GM12873 (cell line): ENCODE measurements around the gene PCGF3.

Experiments
- CTCF ChIP-seq: IDR thresholded peaks from 2 replicates; pipeline ENCODE4 v1.5.1; 2012; ENCODE audit warnings: low read depth, mild to moderate bottlenecking, moderate library complexity, low read length, control low read depth; ENCODE audit not compliant: insufficient read depth; ENCODE audit errors: missing control alignments

Gene PCGF3

GRCh38 chr4:807792-808191, 102.2 kb downstream of the PCGF3 start:
- no peak for TF ChIP-seq CTCF

GRCh38 chr4:808860-809570, 103.4 kb downstream of the PCGF3 start:
- no peak for TF ChIP-seq CTCF

- TF ChIP-seq CTCF: peak; percentile 24
These were observed 108.3 kb downstream of the PCGF3 start for GRCh38 chr4:813900-814299.

- TF ChIP-seq CTCF: no peak
These were observed 108.7 kb downstream of the PCGF3 start for GRCh38 chr4:814312-814850.

- TF ChIP-seq CTCF: no peak
These were observed 110.0 kb downstream of the PCGF3 start for GRCh38 chr4:815464-816146.

GRCh38 chr4:818106-818921, 112.7 kb downstream of the PCGF3 start:
- TF ChIP-seq CTCF: no peak
